ENCODE data around the gene SLC26A1. TPM values are rescaled to one million over a fixed set of nuclear protein-coding genes. Genes with fewer than 3 reads are reported as not detected.
"Not testable (repeated sequence)": the region's sequence is repeated elsewhere in the genome, so short reads cannot be mapped to it uniquely, and the experiment has no call there.

The SLC26A1 gene
- polyA plus RNA-seq, 1 donor (not counting 4 experiments of a cell fraction or from before 2014, with no cell fraction given) = not detected

- DNase-seq (ENCODE audit: low read depth, low spot score) = no peak
- no peak overlapping the region for H3K27ac ChIP-seq (ENCODE audit: control insufficient read depth, insufficient read depth, low read length)
- no peak overlapping the region for H2AFZ ChIP-seq (ENCODE audit: control insufficient read depth, low read length)
- dilution Hi-C loops (cut with MboI; ENCODE audit: extremely low pct_ligation_motif_present, low sequenced_read_pairs) = no loop called here
- no peaks in the 10 kb centered on the region for H3K9me1 ChIP-seq (ENCODE audit: control insufficient read depth, extremely low read depth, insufficient read depth, low read length)
- no peaks in the 10 kb centered on the region for H4K20me1 ChIP-seq (ENCODE audit: control insufficient read depth, extremely low read depth, insufficient read depth, low read length)
- no peaks in the 10 kb centered on the region for H3K9me3 ChIP-seq (ENCODE audit: control insufficient read depth, low read depth, low read length)
- TF ChIP-seq CTCF (optimal IDR thresholded peaks at IDR 0.05 in 1 of 3, IDR thresholded peaks at IDR 0.05 in 1 of 3, conservative IDR thresholded peaks at IDR 0.05 in 1 of 3; ENCODE audit: extremely low read depth in 1 of 3, insufficient read depth in 2 of 3, low read length in 3 of 3) = no peak
- TF ChIP-seq EZH2 (IDR thresholded peaks at IDR 0.05; ENCODE audit: low read length) = no peak
- H3K4me3 ChIP-seq (ENCODE audit: control insufficient read depth in 2 of 3, extremely low read depth in 1 of 3, insufficient read depth in 2 of 3, low read depth in 1 of 3, low read length in 3 of 3) = no peak overlapping the region
- peaks cover 87% of the 10 kb centered on the region for H3K27me3 ChIP-seq (ENCODE audit: control insufficient read depth, extremely low read depth, insufficient read depth, low read length)
- no peak overlapping the region for H3K9ac ChIP-seq (ENCODE audit: control insufficient read depth, extremely low read depth, insufficient read depth, low read length)
- no peak overlapping the region for H3K4me2 ChIP-seq (ENCODE audit: control insufficient read depth, extremely low read depth, insufficient read depth, low read depth, low read length)
- H3K36me3 ChIP-seq (ENCODE audit: control insufficient read depth in 2 of 2, extremely low read depth in 1 of 2, insufficient read depth in 2 of 2, low read length in 2 of 2) = no peaks in the 10 kb centered on the region
- no peaks in the 10 kb centered on the region for H3K4me1 ChIP-seq (ENCODE audit: control insufficient read depth, extremely low read depth, insufficient read depth, low read length)
- no peak for FAIRE-seq
- no peaks in the 10 kb centered on the region for H3K79me2 ChIP-seq (ENCODE audit: control insufficient read depth, insufficient read depth, low read length)
Measured at GRCh38 chr4:999882-1000425, 6.8 kb upstream of the SLC26A1 start.

GRCh38 chr4:999240-999863 lies 6.1 kb upstream of the SLC26A1 start:
- H3K4me3 ChIP-seq (ENCODE audit: control insufficient read depth in 2 of 3, extremely low read depth in 1 of 3, insufficient read depth in 2 of 3, low read depth in 1 of 3, low read length in 3 of 3); H3K36me3 ChIP-seq (ENCODE audit: control insufficient read depth in 2 of 2, extremely low read depth in 1 of 2, insufficient read depth in 2 of 2, low read length in 2 of 2); FAIRE-seq; H3K4me1 ChIP-seq (ENCODE audit: control insufficient read depth, extremely low read depth, insufficient read depth, low read length); H3K9me3 ChIP-seq (ENCODE audit: control insufficient read depth, low read depth, low read length); H4K20me1 ChIP-seq (ENCODE audit: control insufficient read depth, extremely low read depth, insufficient read depth, low read length); H3K4me2 ChIP-seq (ENCODE audit: control insufficient read depth, extremely low read depth, insufficient read depth, low read depth, low read length); H2AFZ ChIP-seq (ENCODE audit: control insufficient read depth, low read length); dilution Hi-C loops (cut with MboI; ENCODE audit: extremely low pct_ligation_motif_present, low sequenced_read_pairs); H3K79me2 ChIP-seq (ENCODE audit: control insufficient read depth, insufficient read depth, low read length); H3K9ac ChIP-seq (ENCODE audit: control insufficient read depth, extremely low read depth, insufficient read depth, low read length); H3K9me1 ChIP-seq (ENCODE audit: control insufficient read depth, extremely low read depth, insufficient read depth, low read length); DNase-seq (ENCODE audit: low read depth, low spot score); H3K27ac ChIP-seq (ENCODE audit: control insufficient read depth, insufficient read depth, low read length): not testable (repeated sequence)
- H3K27me3 ChIP-seq (ENCODE audit: control insufficient read depth, extremely low read depth, insufficient read depth, low read length) = peaks cover 81% of the 10 kb centered on the region
